ENCODE results near the gene DOCK11.

DNA sequence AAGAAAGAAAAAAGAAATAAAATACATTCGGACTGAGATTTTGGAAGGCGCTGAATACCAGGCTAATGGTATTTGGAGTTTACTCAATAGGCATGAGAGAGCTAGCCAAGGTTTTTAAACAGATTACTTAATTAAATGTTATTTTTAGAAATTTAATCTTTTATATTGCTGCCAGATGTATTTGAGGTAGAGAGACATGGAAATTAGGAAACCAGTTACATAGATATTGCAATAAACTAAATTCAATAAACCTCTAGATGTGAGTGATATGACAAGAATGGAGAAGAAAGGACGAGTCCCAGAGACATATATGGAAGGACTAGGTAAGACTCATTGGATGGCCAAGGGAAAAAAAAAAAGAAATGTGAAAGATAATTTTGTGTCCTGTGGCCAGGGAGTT lies 193.3 kb downstream of the DOCK11 start:
- TF ChIP-seq POLR2AphosphoS5 (IDR thresholded peaks at IDR 0.05; ENCODE audit: low read depth), result no peak
- TF ChIP-seq CTCF (IDR thresholded peaks at IDR 0.05; ENCODE audit: insufficient read depth, low read length), result no peak
- no peak for TF ChIP-seq GABPA (IDR thresholded peaks at IDR 0.05; ENCODE audit: low read depth)
